ENCODE data around the gene RAET1E. TPM values are rescaled to one million over a fixed set of nuclear protein-coding genes. Genes with fewer than 3 reads are reported as not detected.

Gene RAET1E
- total and polyA plus RNA-seq, 10 donors, result 0.04 to 3.4 (median 1.2) TPM

GRCh38 chr6:149891259-149891658, 6.7 kb downstream of the RAET1E start:
- WGBS, 5 donors, result 82 to 91% (median 84%) methylated on average over 3 of the region's 3 CpGs
- TF ChIP-seq, protein P1, sequence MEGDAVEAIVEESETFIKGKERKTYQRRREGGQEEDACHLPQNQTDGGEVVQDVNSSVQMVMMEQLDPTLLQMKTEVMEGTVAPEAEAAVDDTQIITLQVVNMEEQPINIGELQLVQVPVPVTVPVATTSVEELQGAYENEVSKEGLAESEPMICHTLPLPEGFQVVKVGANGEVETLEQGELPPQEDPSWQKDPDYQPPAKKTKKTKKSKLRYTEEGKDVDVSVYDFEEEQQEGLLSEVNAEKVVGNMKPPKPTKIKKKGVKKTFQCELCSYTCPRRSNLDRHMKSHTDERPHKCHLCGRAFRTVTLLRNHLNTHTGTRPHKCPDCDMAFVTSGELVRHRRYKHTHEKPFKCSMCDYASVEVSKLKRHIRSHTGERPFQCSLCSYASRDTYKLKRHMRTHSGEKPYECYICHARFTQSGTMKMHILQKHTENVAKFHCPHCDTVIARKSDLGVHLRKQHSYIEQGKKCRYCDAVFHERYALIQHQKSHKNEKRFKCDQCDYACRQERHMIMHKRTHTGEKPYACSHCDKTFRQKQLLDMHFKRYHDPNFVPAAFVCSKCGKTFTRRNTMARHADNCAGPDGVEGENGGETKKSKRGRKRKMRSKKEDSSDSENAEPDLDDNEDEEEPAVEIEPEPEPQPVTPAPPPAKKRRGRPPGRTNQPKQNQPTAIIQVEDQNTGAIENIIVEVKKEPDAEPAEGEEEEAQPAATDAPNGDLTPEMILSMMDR (IDR thresholded peaks at IDR 0.05 in 8 of 11, conservative IDR thresholded peaks at IDR 0.05 in 3 of 11), result no peak
- TF ChIP-seq POLR2A (IDR thresholded peaks at IDR 0.05), result no peak
- TF ChIP-seq POLR2AphosphoS5 (IDR thresholded peaks at IDR 0.05), result no peak
- H3K4me1 ChIP-seq, result peaks cover 8 to 17% (median 13%) of the 10 kb centered on the region in 6 donors
- DNase-seq, result no peak
- H3K4me3 ChIP-seq, result no peak overlapping the region
- intact Hi-C loops (cut with DNase I; ENCODE audit: low total_unique reads), result no loop called here
- H3K36me3 ChIP-seq, result no peaks in the 10 kb centered on the region
- H3K27ac ChIP-seq, result no peak overlapping the region
- H3K27me3 ChIP-seq (replicated peaks in 1 of 7), result peaks cover 0 to 5% (median 0%) of the 10 kb centered on the region in 7 donors
- H3K9me3 ChIP-seq, result no peaks in the 10 kb centered on the region

DNA sequence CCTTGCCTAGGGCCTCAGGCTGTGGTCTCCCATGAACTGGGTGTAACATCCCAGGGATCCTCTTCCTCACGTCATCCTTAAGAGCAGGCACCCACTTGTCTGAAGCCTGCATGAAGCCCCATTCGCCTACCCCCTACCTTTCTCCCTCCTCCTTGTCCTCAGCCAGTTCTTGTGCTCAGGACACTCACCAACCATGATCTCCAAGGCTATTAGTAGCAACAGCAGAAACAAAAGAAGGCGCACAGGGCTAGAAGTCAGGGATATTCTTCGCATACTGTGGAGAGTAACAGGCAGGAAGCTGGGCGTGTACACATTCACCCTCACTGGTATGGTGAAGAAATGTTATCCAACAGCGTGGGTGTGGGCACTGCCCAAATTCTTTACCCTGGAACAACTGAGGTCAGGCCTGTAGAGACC, 7.3 kb downstream of the RAET1E start:
- peaks cover 0 to 5% (median 0%) of the 10 kb centered on the region in 7 donors for H3K27me3 ChIP-seq (replicated peaks in 1 of 7)
- no peak for TF ChIP-seq POLR2AphosphoS5 (IDR thresholded peaks at IDR 0.05)
- TF ChIP-seq POLR2A (IDR thresholded peaks at IDR 0.05), result no peak
- TF ChIP-seq, protein P1 (IDR thresholded peaks at IDR 0.05 in 8 of 11, conservative IDR thresholded peaks at IDR 0.05 in 3 of 11), result no peak
- peaks cover 2 to 11% (median 7%) of the 10 kb centered on the region in 6 donors for H3K4me1 ChIP-seq
- no peak overlapping the region for H3K27ac ChIP-seq
- no peak for DNase-seq
- no peaks in the 10 kb centered on the region for H3K9me3 ChIP-seq
- 61 to 81% (median 70%) methylated on average over 6 of the region's 6 CpGs for WGBS, 5 donors
- intact Hi-C loops (cut with DNase I; ENCODE audit: low total_unique reads), result no loop called here
- H3K4me3 ChIP-seq, result no peak overlapping the region
- H3K36me3 ChIP-seq, result no peaks in the 10 kb centered on the region

GRCh38 chr6:149889326-149889725, 8.6 kb downstream of the RAET1E start:
- H3K27me3 ChIP-seq (replicated peaks in 1 of 7), result no peaks in the 10 kb centered on the region
- H3K9me3 ChIP-seq, result no peaks in the 10 kb centered on the region
- H3K27ac ChIP-seq, result no peak overlapping the region
- no peak overlapping the region for H3K4me3 ChIP-seq
- TF ChIP-seq POLR2A (IDR thresholded peaks at IDR 0.05), result no peak
- no peak for TF ChIP-seq POLR2AphosphoS5 (IDR thresholded peaks at IDR 0.05)
- TF ChIP-seq, protein P1 (IDR thresholded peaks at IDR 0.05 in 8 of 11, conservative IDR thresholded peaks at IDR 0.05 in 3 of 11), result no peak
- intact Hi-C loops (cut with DNase I; ENCODE audit: low total_unique reads), result no loop called here
- H3K4me1 ChIP-seq, result no peaks in the 10 kb centered on the region
- no peak for DNase-seq
- H3K36me3 ChIP-seq, result no peaks in the 10 kb centered on the region
- WGBS, 5 donors, result 62 to 82% (median 80%) methylated on average over 7 of the region's 7 CpGs

DNA sequence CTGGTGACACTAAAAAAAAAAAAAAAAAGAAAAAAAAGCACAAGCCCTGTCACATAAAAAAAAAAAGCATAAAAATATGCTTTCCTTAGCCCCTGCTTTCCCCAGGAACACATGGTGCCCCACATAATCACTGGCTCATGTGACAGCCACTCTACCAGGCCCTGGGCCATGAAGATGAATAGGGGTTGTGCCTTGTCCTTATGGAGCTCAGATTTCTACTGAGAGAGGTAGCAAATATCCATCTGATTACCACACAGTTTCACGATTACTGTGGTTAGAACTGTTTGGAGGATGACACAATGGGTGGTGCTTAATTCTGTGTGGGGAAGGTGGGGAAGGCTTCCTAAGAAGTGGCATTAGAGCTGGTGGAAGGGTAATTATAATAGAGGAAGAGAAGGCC, 9.3 kb downstream of the RAET1E start:
- H3K27me3 ChIP-seq (replicated peaks in 1 of 7), result peaks cover 0 to 2% (median 0%) of the 10 kb centered on the region in 7 donors
- no peaks in the 10 kb centered on the region for H3K4me1 ChIP-seq
- no peak for DNase-seq
- WGBS, 5 donors, result 34 to 71% (median 48%) methylated on average over 1 of the region's 1 CpG
- no peaks in the 10 kb centered on the region for H3K36me3 ChIP-seq
- H3K4me3 ChIP-seq, result no peak overlapping the region
- TF ChIP-seq POLR2AphosphoS5 (IDR thresholded peaks at IDR 0.05) (no peak), POLR2A (IDR thresholded peaks at IDR 0.05) (no peak)
- TF ChIP-seq, protein P1 (IDR thresholded peaks at IDR 0.05 in 8 of 11, conservative IDR thresholded peaks at IDR 0.05 in 3 of 11), result no peak
- intact Hi-C loops (cut with DNase I; ENCODE audit: low total_unique reads), result no loop called here
- no peaks in the 10 kb centered on the region for H3K9me3 ChIP-seq
- no peak overlapping the region for H3K27ac ChIP-seq
